Neural progenitor cell (in vitro differentiated cells): ENCODE data around the gene HOXA5. TPM values are rescaled to one million over a fixed set of nuclear protein-coding genes. Genes with fewer than 3 reads are reported as not detected.
A peak's percentile ranks its signal among the peaks of the same experiment; 100 is the strongest.

Source experiments
- DNase-seq: peaks from one replicate; pipeline ENCODE4 v3.0.0-alpha.2; 2016; ENCODE audit warnings: low spot score
- H2AFZ ChIP-seq: fragments of 200-600 bp; sonication (generic); replicated peaks from 2 replicates; pipeline ENCODE4 v1.6.1; 2016; ENCODE audit warnings: antibody characterized with exemption
- H3F3A ChIP-seq: fragments of 200-600 bp; sonication (generic); 2 replicates; pipeline ENCODE4 v1.6.1; 2016; ENCODE audit warnings: antibody characterized with exemption, low read depth
- H3K27ac ChIP-seq: fragments of 200-600 bp; sonication (generic); 2 replicates; pipeline ENCODE4 v1.5.1; 2016; ENCODE audit warnings: mild to moderate bottlenecking
- H3K27me3 ChIP-seq: fragments of 200-600 bp; sonication (generic); 2 replicates; pipeline ENCODE4 v1.6.1; 2016; ENCODE audit warnings: mild to moderate bottlenecking, moderate library complexity
- H3K36me3 ChIP-seq: fragments of 200-600 bp; sonication (generic); 2 replicates; pipeline ENCODE4 v1.5.1; 2016
- H3K4me1 ChIP-seq: fragments of 200-600 bp; sonication (generic); 2 replicates; pipeline ENCODE4 v1.6.1; 2016; ENCODE audit warnings: mixed run types
- H3K4me2 ChIP-seq: fragments of 200-600 bp; sonication (generic); 2 replicates; pipeline ENCODE4 v1.6.1; 2016
- H3K4me3 ChIP-seq: fragments of 200-600 bp; sonication (generic); 2 replicates; pipeline ENCODE4 v1.5.1; 2016
- H3K79me2 ChIP-seq: fragments of 200-600 bp; sonication (generic); 2 replicates; pipeline ENCODE4 v1.6.1; 2016; ENCODE audit warnings: low read depth
- H3K9ac ChIP-seq: fragments of 200-600 bp; sonication (generic); 2 replicates; pipeline ENCODE4 v1.6.1; 2016
- H3K9me3 ChIP-seq: fragments of 200-600 bp; sonication (generic); 2 replicates; pipeline ENCODE4 v1.5.1; 2016; ENCODE audit warnings: low read depth
- H4K20me1 ChIP-seq: fragments of 200-600 bp; sonication (generic); 2 replicates; pipeline ENCODE4 v1.6.1; 2016; ENCODE audit warnings: low read depth
- H3K27ac Mint-ChIP-seq: 3 replicates; pipeline ENCODE4 v1.8.0; 2021; ENCODE audit warnings: mixed read lengths
- H3K27me3 Mint-ChIP-seq: 2 replicates; pipeline ENCODE4 v1.8.0; 2022; ENCODE audit warnings: low read depth, mild to moderate bottlenecking, inconsistent platforms, moderate library complexity, mixed read lengths; ENCODE audit not compliant: insufficient read depth
- H3K36me3 Mint-ChIP-seq: 3 replicates; pipeline ENCODE4 v1.8.0; 2021; ENCODE audit warnings: mixed read lengths
- H3K4me1 Mint-ChIP-seq: 3 replicates; pipeline ENCODE4 v1.8.0; 2021; ENCODE audit warnings: mixed read lengths
- H3K4me3 Mint-ChIP-seq: 3 replicates; pipeline ENCODE4 v1.8.0; 2021; ENCODE audit warnings: mild to moderate bottlenecking, moderate library complexity, mixed read lengths
- H3K9me3 Mint-ChIP-seq: 3 replicates; pipeline ENCODE4 v1.8.0; 2020; ENCODE audit warnings: mixed read lengths
- CTCF ChIP-seq: fragments of 200-600 bp; sonication (generic); IDR thresholded peaks from 2 replicates; pipeline ENCODE4 v1.5.1; 2017; ENCODE audit warnings: antibody characterized with exemption, mild to moderate bottlenecking
- EZH2 ChIP-seq: fragments of 200-600 bp; sonication (generic); IDR thresholded peaks from 2 replicates; pipeline ENCODE4 v1.6.1; 2017; ENCODE audit warnings: antibody characterized with exemption, mild to moderate bottlenecking, moderate library complexity
- EZH2phosphoT487 ChIP-seq: fragments of 200-600 bp; sonication (generic); IDR thresholded peaks from 2 replicates; pipeline ENCODE4 v1.6.1; 2017; ENCODE audit warnings: antibody characterized with exemption
- total RNA-seq: library from RNA; depleted of rRNA; stranded (reverse); fragments of >200 nt; gene quantifications from 2 replicates; pipeline ENCODE4 v1.2.3, GENCODE V29; 2015; ENCODE audit warnings: low replicate concordance

HOXA5 gene
- total RNA-seq, 1 donor from 2014 or later, result not detected

GRCh38 chr7:27116031-27116961 is 27.2 kb downstream of the HOXA5 start:
- Histone ChIP-seq H3K79me2 (no peaks in the 10 kb centered on the region), H3K9ac (no peak overlapping the region), H3K4me3 (no peak overlapping the region), H3K27me3 (peaks cover 100% of the 10 kb centered on the region), H3F3A (peaks cover 13% of the 10 kb centered on the region), H3K36me3 (no peaks in the 10 kb centered on the region), H3K9me3 (no peaks in the 10 kb centered on the region), H3K4me1 (no peaks in the 10 kb centered on the region), H3K4me2 (no peak overlapping the region), H3K27ac (no peak overlapping the region), H2AFZ (no peak overlapping the region), H4K20me1 (peaks cover 93% of the 10 kb centered on the region)
- no peak overlapping the region for H3K27ac Mint-ChIP-seq
- no peak overlapping the region for H3K4me3 Mint-ChIP-seq
- DNase-seq, result no peak
- H3K4me1 Mint-ChIP-seq, result no peaks in the 10 kb centered on the region
- peaks cover 92% of the 10 kb centered on the region for H3K27me3 Mint-ChIP-seq
- H3K36me3 Mint-ChIP-seq, result no peaks in the 10 kb centered on the region
- TF ChIP-seq EZH2 (peak; percentile 64), EZH2phosphoT487 (peak; percentile 52), CTCF (no peak)
- H3K9me3 Mint-ChIP-seq, result no peaks in the 10 kb centered on the region

- Histone ChIP-seq H3K4me1 (no peaks in the 10 kb centered on the region), H3F3A (peaks cover 13% of the 10 kb centered on the region), H3K4me3 (no peak overlapping the region), H3K79me2 (no peaks in the 10 kb centered on the region), H2AFZ (no peak overlapping the region), H4K20me1 (peaks cover 93% of the 10 kb centered on the region), H3K4me2 (no peak overlapping the region), H3K27me3 (peaks cover 100% of the 10 kb centered on the region), H3K27ac (no peak overlapping the region), H3K9me3 (no peaks in the 10 kb centered on the region), H3K36me3 (no peaks in the 10 kb centered on the region), H3K9ac (no peak overlapping the region)
- no peak overlapping the region for H3K4me3 Mint-ChIP-seq
- H3K4me1 Mint-ChIP-seq, result no peaks in the 10 kb centered on the region
- H3K36me3 Mint-ChIP-seq, result no peaks in the 10 kb centered on the region
- no peak overlapping the region for H3K27ac Mint-ChIP-seq
- H3K27me3 Mint-ChIP-seq, result peaks cover 91% of the 10 kb centered on the region
- TF ChIP-seq CTCF (no peak), EZH2phosphoT487 (peak; percentile 99), EZH2 (peak; percentile 100)
- peak; percentile 50 for DNase-seq
- no peaks in the 10 kb centered on the region for H3K9me3 Mint-ChIP-seq
Measured at GRCh38 chr7:27115221-27116026, 28.1 kb downstream of the HOXA5 start.

- Histone ChIP-seq H3K4me2 (no peak overlapping the region), H3K27me3 (peaks cover 100% of the 10 kb centered on the region), H3K4me3 (no peak overlapping the region), H3K9me3 (no peaks in the 10 kb centered on the region), H4K20me1 (peaks cover 94% of the 10 kb centered on the region), H2AFZ (no peak overlapping the region), H3K4me1 (no peaks in the 10 kb centered on the region), H3K9ac (no peak overlapping the region), H3K79me2 (no peaks in the 10 kb centered on the region), H3F3A (peaks cover 13% of the 10 kb centered on the region), H3K27ac (no peak overlapping the region), H3K36me3 (no peaks in the 10 kb centered on the region)
- H3K9me3 Mint-ChIP-seq, result no peaks in the 10 kb centered on the region
- no peak overlapping the region for H3K27ac Mint-ChIP-seq
- no peaks in the 10 kb centered on the region for H3K4me1 Mint-ChIP-seq
- TF ChIP-seq EZH2phosphoT487, result no peak
- peak; percentile 78 for TF ChIP-seq EZH2
- no peak overlapping the region for H3K4me3 Mint-ChIP-seq
- no peaks in the 10 kb centered on the region for H3K36me3 Mint-ChIP-seq
- no peak for DNase-seq
- peaks cover 90% of the 10 kb centered on the region for H3K27me3 Mint-ChIP-seq
Measured at GRCh38 chr7:27114881-27115220, 28.6 kb downstream of the HOXA5 start.
